Gastrocnemius medialis (tissue), 4 donors: Measurements from ENCODE around the gene MTCL3.

Experiments
- CTCF ChIP-seq, 5 experiments: fragments of 450-650 bp in 3 of 5; fragments of 200-600 bp in 2 of 5; sonication (generic) in 2 of 5; IDR thresholded peaks in 4 of 5; conservative IDR thresholded peaks in 1 of 5; 1 replicate in 4 of 5; 2 replicates in 1 of 5; pipeline ENCODE4 v1.5.1; 2016 to 2019; ENCODE audit warnings: antibody characterized with exemption in 5 of 5, mild to moderate bottlenecking in 3 of 5, moderate library complexity in 3 of 5
- POLR2A ChIP-seq, 2 donors: fragments of 450-650 bp; IDR thresholded peaks; one replicate each; pipeline ENCODE4 v1.6.1; 2017; ENCODE audit warnings: antibody characterized with exemption in 2 of 2, mild to moderate bottlenecking in 2 of 2, moderate library complexity in 2 of 2

GRCh38 chr6:127567476-127567875, 48.3 kb upstream of the MTCL3 start:
- TF ChIP-seq CTCF (IDR thresholded peaks at IDR 0.05 in 4 of 5, conservative IDR thresholded peaks at IDR 0.05 in 1 of 5): no peak
- no peak for TF ChIP-seq POLR2A (IDR thresholded peaks at IDR 0.05)
